SK-N-SH treated with all-trans-retinoic acid at 6 μM for 48 hours (cell line): ENCODE data around the gene BPIFA2.

Source experiments
- ARNTL ChIP-seq: fragments of 450-650 bp; formaldehyde crosslinking; IDR thresholded peaks from 2 replicates; pipeline ENCODE4 v1.5.0; 2020; ENCODE audit warnings: low read depth, mild to moderate bottlenecking, moderate library complexity, borderline replicate concordance
- CSDC2 ChIP-seq: fragments of 250-450 bp; sonication (Bioruptor Pico); IDR thresholded peaks from 2 replicates; pipeline ENCODE4 v1.5.0; 2020; ENCODE audit warnings: mild to moderate bottlenecking, moderate library complexity
- OSR1 ChIP-seq: fragments of 250-450 bp; sonication (Bioruptor Pico); IDR thresholded peaks from 2 replicates; pipeline ENCODE4 v1.8.0; 2022; ENCODE audit warnings: moderate library complexity, mild to moderate bottlenecking, inconsistent platforms
- PATZ1 ChIP-seq: fragments of 250-450 bp; sonication (Bioruptor Pico); IDR thresholded peaks from 2 replicates; pipeline ENCODE4 v1.8.0; 2020; ENCODE audit warnings: mild to moderate bottlenecking, moderate library complexity, borderline replicate concordance
- SNAI2 ChIP-seq: fragments of 250-450 bp; sonication (Bioruptor Pico); IDR thresholded peaks from 2 replicates; pipeline ENCODE4 v1.5.0; 2020; ENCODE audit warnings: mild to moderate bottlenecking, moderate library complexity
- TCF4 ChIP-seq: fragments of 250-450 bp; sonication (Bioruptor Pico); IDR thresholded peaks from 2 replicates; pipeline ENCODE4 v1.8.0; 2021; ENCODE audit warnings: mild to moderate bottlenecking, moderate library complexity, borderline replicate concordance
- TOX ChIP-seq: fragments of 250-450 bp; sonication (Bioruptor Pico); IDR thresholded peaks from 2 replicates; pipeline ENCODE4 v1.8.0; 2021; ENCODE audit warnings: mild to moderate bottlenecking, moderate library complexity, borderline replicate concordance
- ZFP3 ChIP-seq: fragments of 250-450 bp; sonication (Bioruptor Pico); IDR thresholded peaks from 2 replicates; pipeline ENCODE4 v1.5.0; 2020; ENCODE audit warnings: mild to moderate bottlenecking, moderate library complexity
- ZFP30 ChIP-seq: fragments of 450-650 bp; formaldehyde crosslinking; IDR thresholded peaks from 2 replicates; pipeline ENCODE4 v1.5.0; 2022; ENCODE audit warnings: mild to moderate bottlenecking, moderate library complexity
- ZNF8 ChIP-seq: fragments of 450-650 bp; formaldehyde crosslinking; IDR thresholded peaks from 2 replicates; pipeline ENCODE4 v1.5.0; 2020; ENCODE audit warnings: mild to moderate bottlenecking, moderate library complexity
- TF ChIP-seq, protein P1 (sequence below): fragments of 250-450 bp; sonication (Bioruptor Pico); IDR thresholded peaks from 2 replicates; pipeline ENCODE4 v1.8.0; 2021; ENCODE audit warnings: low read depth, mild to moderate bottlenecking, moderate library complexity, borderline replicate concordance
- TF ChIP-seq, protein P2 (sequence below): fragments of 250-450 bp; sonication (Bioruptor Pico); IDR thresholded peaks from 2 replicates; pipeline ENCODE4 v1.5.1; 2021; ENCODE audit warnings: mild to moderate bottlenecking, moderate library complexity

DNA sequence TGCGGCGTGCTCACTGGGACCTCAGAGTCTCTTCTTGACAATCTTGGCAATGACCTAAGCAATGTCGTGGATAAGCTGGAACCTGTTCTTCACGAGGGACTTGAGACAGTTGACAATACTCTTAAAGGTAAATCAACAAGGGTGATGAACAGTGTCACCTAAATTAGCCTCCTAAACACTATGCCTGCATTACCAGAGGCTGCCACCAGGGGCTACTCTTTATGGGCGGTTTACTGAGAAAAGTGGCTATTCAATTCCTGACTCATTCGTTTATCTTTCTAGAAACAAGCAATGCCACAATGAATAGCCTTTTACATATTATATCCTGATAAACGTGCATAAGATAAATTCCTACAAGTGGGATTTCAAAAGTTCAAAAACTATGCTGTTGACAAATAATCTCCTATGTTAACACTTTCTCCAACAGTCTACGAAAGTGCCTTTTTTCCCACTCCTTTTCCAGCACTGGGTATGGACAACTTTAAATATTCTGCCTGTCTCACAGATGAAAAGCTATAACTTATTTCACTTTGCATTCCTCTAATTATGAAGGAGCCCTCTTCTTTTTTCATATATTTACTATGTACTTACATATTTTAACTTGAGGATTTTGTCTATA is 1.3 kb downstream of the BPIFA2 start:
- no peak for TF ChIP-seq ZNF8 (CRISPR knock-in tag)
- TF ChIP-seq TOX, result no peak
- TF ChIP-seq TCF4 (CRISPR knock-in tag), result no peak
- TF ChIP-seq PATZ1 (CRISPR knock-in tag), result no peak
- no peak for TF ChIP-seq SNAI2 (CRISPR knock-in tag)
- TF ChIP-seq, protein P1, sequence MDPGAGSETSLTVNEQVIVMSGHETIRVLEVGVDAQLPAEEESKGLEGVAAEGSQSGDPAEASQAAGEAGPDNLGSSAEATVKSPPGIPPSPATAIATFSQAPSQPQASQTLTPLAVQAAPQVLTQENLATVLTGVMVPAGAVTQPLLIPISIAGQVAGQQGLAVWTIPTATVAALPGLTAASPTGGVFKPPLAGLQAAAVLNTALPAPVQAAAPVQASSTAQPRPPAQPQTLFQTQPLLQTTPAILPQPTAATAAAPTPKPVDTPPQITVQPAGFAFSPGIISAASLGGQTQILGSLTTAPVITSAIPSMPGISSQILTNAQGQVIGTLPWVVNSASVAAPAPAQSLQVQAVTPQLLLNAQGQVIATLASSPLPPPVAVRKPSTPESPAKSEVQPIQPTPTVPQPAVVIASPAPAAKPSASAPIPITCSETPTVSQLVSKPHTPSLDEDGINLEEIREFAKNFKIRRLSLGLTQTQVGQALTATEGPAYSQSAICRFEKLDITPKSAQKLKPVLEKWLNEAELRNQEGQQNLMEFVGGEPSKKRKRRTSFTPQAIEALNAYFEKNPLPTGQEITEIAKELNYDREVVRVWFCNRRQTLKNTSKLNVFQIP (CRISPR knock-in tag), result no peak
- no peak for TF ChIP-seq ZFP30 (CRISPR knock-in tag)
- TF ChIP-seq ZFP3 (CRISPR knock-in tag), result no peak
- TF ChIP-seq ARNTL (CRISPR knock-in tag), result no peak
- TF ChIP-seq, protein P2, sequence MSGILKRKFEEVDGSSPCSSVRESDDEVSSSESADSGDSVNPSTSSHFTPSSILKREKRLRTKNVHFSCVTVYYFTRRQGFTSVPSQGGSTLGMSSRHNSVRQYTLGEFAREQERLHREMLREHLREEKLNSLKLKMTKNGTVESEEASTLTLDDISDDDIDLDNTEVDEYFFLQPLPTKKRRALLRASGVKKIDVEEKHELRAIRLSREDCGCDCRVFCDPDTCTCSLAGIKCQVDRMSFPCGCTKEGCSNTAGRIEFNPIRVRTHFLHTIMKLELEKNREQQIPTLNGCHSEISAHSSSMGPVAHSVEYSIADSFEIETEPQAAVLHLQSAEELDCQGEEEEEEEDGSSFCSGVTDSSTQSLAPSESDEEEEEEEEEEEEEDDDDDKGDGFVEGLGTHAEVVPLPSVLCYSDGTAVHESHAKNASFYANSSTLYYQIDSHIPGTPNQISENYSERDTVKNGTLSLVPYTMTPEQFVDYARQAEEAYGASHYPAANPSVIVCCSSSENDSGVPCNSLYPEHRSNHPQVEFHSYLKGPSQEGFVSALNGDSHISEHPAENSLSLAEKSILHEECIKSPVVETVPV, result no peak
- TF ChIP-seq OSR1 (CRISPR knock-in tag), result no peak
- no peak for TF ChIP-seq CSDC2 (CRISPR knock-in tag)
